CD8-positive, alpha-beta memory T cell (primary cell): ENCODE measurements around the gene NXT1. TPM values are rescaled to one million over a fixed set of nuclear protein-coding genes. Genes with fewer than 3 reads are reported as not detected.

Experiments used
- CTCF ChIA-PET: fragments of 350-600 bp; sonication (Branson Sonifier 250); formaldehyde crosslinking; loops from one replicate; lab custom pipeline; 2021; ENCODE audit warnings: antibody characterized with exemption; lab: Charles Lee
- POLR2A ChIA-PET: fragments of 350-600 bp; sonication (Branson Sonifier 250); formaldehyde crosslinking; loops from one replicate; lab custom pipeline; 2021; ENCODE audit warnings: antibody characterized with exemption; lab: Charles Lee
- DNase-seq, 5 donors: peaks; one replicate each; pipeline versions ENCODE4 v3.0.0 to v3.0.0-alpha.2; 2020 to 2022; ENCODE audit warnings: mixed read lengths in 1 of 5
- H3K27ac ChIP-seq: one replicate; pipeline ENCODE4 v1.7.0; 2013; ENCODE audit warnings: low read depth, mild to moderate bottlenecking, low read length, moderate library complexity
- H3K27me3 ChIP-seq: 2 replicates; pipeline ENCODE4 v1.7.0; 2013; ENCODE audit warnings: low read length, mild to moderate bottlenecking; ENCODE audit not compliant: insufficient read depth, poor library complexity, severe bottlenecking
- H3K36me3 ChIP-seq: 2 replicates; pipeline ENCODE4 v1.7.0; 2013; ENCODE audit warnings: mild to moderate bottlenecking, low read length, moderate library complexity; ENCODE audit not compliant: insufficient read depth
- H3K4me1 ChIP-seq: 2 replicates; pipeline ENCODE4 v1.7.0; 2013; ENCODE audit warnings: mild to moderate bottlenecking, low read length, moderate library complexity; ENCODE audit not compliant: insufficient read depth
- H3K4me3 ChIP-seq: 2 replicates; pipeline ENCODE4 v1.7.0; 2013; ENCODE audit warnings: mild to moderate bottlenecking, low read length
- H3K9me3 ChIP-seq: 2 replicates; pipeline ENCODE4 v1.7.0; 2013; ENCODE audit warnings: mild to moderate bottlenecking, low read length
- H3K27ac Mint-ChIP-seq, 8 donors: one replicate each; pipeline ENCODE4 v1.8.0; 2020 to 2021; ENCODE audit warnings: mixed read lengths in 8 of 8, mild to moderate bottlenecking in 6 of 8, inconsistent platforms in 3 of 8, moderate library complexity in 3 of 8
- H3K27me3 Mint-ChIP-seq, 2 donors: one replicate each; pipeline ENCODE4 v1.8.0; 2020 to 2021; ENCODE audit warnings: mixed read lengths in 2 of 2, mild to moderate bottlenecking in 1 of 2, moderate library complexity in 1 of 2
- H3K36me3 Mint-ChIP-seq, 3 donors: one replicate each; pipeline ENCODE4 v1.8.0; 2020 to 2021; ENCODE audit warnings: mixed read lengths in 3 of 3, inconsistent platforms in 1 of 3, mild to moderate bottlenecking in 1 of 3
- H3K4me1 Mint-ChIP-seq, 3 donors: one replicate each; pipeline ENCODE4 v1.8.0; 2020 to 2021; ENCODE audit warnings: mixed read lengths in 3 of 3, inconsistent platforms in 1 of 3, mild to moderate bottlenecking in 1 of 3
- H3K4me3 Mint-ChIP-seq, 7 donors: one replicate each; pipeline ENCODE4 v1.8.0; 2020 to 2021; ENCODE audit warnings: mixed read lengths in 7 of 7, mild to moderate bottlenecking in 6 of 7, moderate library complexity in 4 of 7, inconsistent platforms in 2 of 7
- H3K9me3 Mint-ChIP-seq, 5 donors: one replicate each; pipeline ENCODE4 v1.8.0; 2020 to 2022; ENCODE audit warnings: mixed read lengths in 5 of 5, mild to moderate bottlenecking in 3 of 5, moderate library complexity in 2 of 5, inconsistent platforms in 1 of 5
- polyA plus RNA-seq: library from polyadenylated mRNA; unstranded; fragments of 300-500 nt; fragmentation: Illumina TruSeq; gene quantifications from one replicate; pipeline ENCODE4 v1.2.3, GENCODE V29; 2021
- total RNA-seq, 2 experiments: library from RNA; stranded (reverse); gene quantifications; one replicate each; pipeline ENCODE4 v1.2.3, GENCODE V29; 2021

The NXT1 gene
- total and polyA plus RNA-seq, 3 experiments from 2014 or later = 48.9 to 65.0 (median 52.9) TPM

- H3K4me3 ChIP-seq = no peak overlapping the region
- no peaks in the 10 kb centered on the region for H3K4me1 ChIP-seq
- H3K9me3 ChIP-seq = no peaks in the 10 kb centered on the region
- Mint-ChIP-seq H3K36me3 (peaks cover 0 to 2% (median 0%) of the 10 kb centered on the region in 3 donors), H3K9me3 (no peaks in the 10 kb centered on the region), H3K27me3 (peaks cover 0 to 5% of the 10 kb centered on the region in 2 donors), H3K27ac (no peak overlapping the region), H3K4me1 (peaks cover 0 to 5% (median 0%) of the 10 kb centered on the region in 3 donors), H3K4me3 (no peak overlapping the region)
- ChIA-PET CTCF (interaction anchor here (1.3 to 1.5 kb wide), 2 partner anchors 10 to 17 kb away, joined by 3 to 4 read pairs; no protein-coding TSS in a partner anchor), POLR2A (no interaction called here)
- DNase-seq = no peak
- no peaks in the 10 kb centered on the region for H3K27me3 ChIP-seq
- no peaks in the 10 kb centered on the region for H3K36me3 ChIP-seq
- H3K27ac ChIP-seq = no peak overlapping the region
Measured at GRCh38 chr20:23332467-23332866, 18.1 kb upstream of the NXT1 start.

DNA sequence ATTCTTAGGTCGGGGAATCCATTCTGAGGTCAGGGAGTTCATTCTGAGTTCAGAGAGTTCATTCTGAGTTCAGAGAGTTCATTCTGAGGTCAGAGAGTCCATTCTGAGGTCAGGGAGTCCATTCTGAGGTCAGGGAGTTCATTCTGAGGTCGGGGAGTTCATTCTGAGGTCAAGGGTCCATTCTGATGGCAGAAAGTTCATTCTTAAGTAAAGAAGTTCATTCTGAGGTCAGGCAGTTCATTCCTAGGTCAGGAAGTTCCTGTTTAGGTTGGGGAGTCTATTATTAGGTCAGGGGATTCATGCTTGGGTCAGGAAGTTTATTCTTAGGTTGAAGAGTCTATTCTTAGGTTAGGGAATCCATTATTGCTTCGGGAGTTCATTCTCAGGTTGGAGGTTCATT, 16.5 kb upstream of the NXT1 start:
- Mint-ChIP-seq H3K4me1 (peaks cover 0 to 5% (median 0%) of the 10 kb centered on the region in 3 donors), H3K9me3 (no peaks in the 10 kb centered on the region), H3K36me3 (peaks cover 0 to 2% (median 0%) of the 10 kb centered on the region in 3 donors), H3K27me3 (peaks cover 1 to 7% of the 10 kb centered on the region in 2 donors), H3K27ac (no peak overlapping the region), H3K4me3 (no peak overlapping the region)
- ChIA-PET POLR2A (no interaction called here), CTCF (no interaction called here)
- H3K4me3 ChIP-seq = no peak overlapping the region
- H3K4me1 ChIP-seq = no peaks in the 10 kb centered on the region
- no peaks in the 10 kb centered on the region for H3K36me3 ChIP-seq
- no peak overlapping the region for H3K27ac ChIP-seq
- no peaks in the 10 kb centered on the region for H3K27me3 ChIP-seq
- H3K9me3 ChIP-seq = no peaks in the 10 kb centered on the region
- DNase-seq = no peak

- Mint-ChIP-seq H3K4me3 (no peak overlapping the region), H3K27me3 (peaks cover 4 to 13% of the 10 kb centered on the region in 2 donors), H3K9me3 (no peaks in the 10 kb centered on the region), H3K4me1 (peaks cover 0 to 5% (median 0%) of the 10 kb centered on the region in 3 donors), H3K27ac (no peak overlapping the region), H3K36me3 (no peaks in the 10 kb centered on the region)
- ChIA-PET POLR2A (no interaction called here), CTCF (no interaction called here)
- Histone ChIP-seq H3K9me3 (no peaks in the 10 kb centered on the region), H3K27ac (no peak overlapping the region), H3K27me3 (no peaks in the 10 kb centered on the region), H3K4me1 (no peaks in the 10 kb centered on the region), H3K4me3 (no peak overlapping the region), H3K36me3 (no peaks in the 10 kb centered on the region)
- DNase-seq = no peak
Measured at GRCh38 chr20:23335521-23335920, 15.1 kb upstream of the NXT1 start.

GRCh38 chr20:23336476-23336875, 14.1 kb upstream of the NXT1 start:
- no peak for DNase-seq
- Mint-ChIP-seq H3K4me1 (peaks cover 0 to 5% (median 0%) of the 10 kb centered on the region in 3 donors), H3K9me3 (no peaks in the 10 kb centered on the region), H3K4me3 (no peak overlapping the region), H3K27ac (no peak overlapping the region), H3K27me3 (peaks cover 4 to 14% of the 10 kb centered on the region in 2 donors), H3K36me3 (no peaks in the 10 kb centered on the region)
- Histone ChIP-seq H3K27me3 (no peaks in the 10 kb centered on the region), H3K36me3 (no peaks in the 10 kb centered on the region), H3K27ac (no peak overlapping the region), H3K4me1 (no peaks in the 10 kb centered on the region), H3K4me3 (no peak overlapping the region), H3K9me3 (no peaks in the 10 kb centered on the region)
- CTCF ChIA-PET = no interaction called here
- POLR2A ChIA-PET = no interaction called here

DNA sequence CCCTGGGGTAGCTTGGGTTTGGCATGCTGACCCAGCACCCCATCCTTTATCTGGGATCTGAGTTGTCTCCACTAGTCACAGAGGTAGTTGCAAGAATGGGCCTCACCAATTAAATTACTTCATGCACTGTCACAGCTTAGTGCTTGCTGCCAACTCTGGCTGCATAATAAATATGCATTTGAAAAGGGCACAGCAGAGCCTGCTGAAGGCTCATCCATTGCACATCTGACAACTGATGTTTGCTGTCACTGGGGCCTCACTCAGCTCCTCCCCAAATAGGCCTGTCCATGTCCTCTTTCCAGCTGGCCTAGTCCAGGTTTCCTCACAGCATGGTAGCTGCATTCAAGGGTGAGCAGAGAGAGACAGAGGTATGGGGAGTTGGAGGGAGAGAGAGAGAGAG, 13.3 kb upstream of the NXT1 start:
- H3K36me3 Mint-ChIP-seq = no peaks in the 10 kb centered on the region
- no peak overlapping the region for H3K4me3 Mint-ChIP-seq
- ChIA-PET POLR2A (no interaction called here), CTCF (no interaction called here)
- H3K36me3 ChIP-seq = no peaks in the 10 kb centered on the region
- H3K27me3 Mint-ChIP-seq = peaks cover 4 to 16% of the 10 kb centered on the region in 2 donors
- H3K4me3 ChIP-seq = no peak overlapping the region
- no peak overlapping the region for H3K27ac ChIP-seq
- no peak overlapping the region for H3K27ac Mint-ChIP-seq
- H3K4me1 ChIP-seq = no peaks in the 10 kb centered on the region
- H3K9me3 Mint-ChIP-seq = no peaks in the 10 kb centered on the region
- peaks cover 0 to 5% (median 0%) of the 10 kb centered on the region in 3 donors for H3K4me1 Mint-ChIP-seq
- H3K27me3 ChIP-seq = no peaks in the 10 kb centered on the region
- no peak for DNase-seq
- no peaks in the 10 kb centered on the region for H3K9me3 ChIP-seq

- Histone ChIP-seq H3K36me3 (no peaks in the 10 kb centered on the region), H3K4me3 (no peak overlapping the region), H3K27ac (no peak overlapping the region), H3K9me3 (no peaks in the 10 kb centered on the region), H3K27me3 (no peaks in the 10 kb centered on the region), H3K4me1 (no peaks in the 10 kb centered on the region)
- H3K27ac Mint-ChIP-seq = no peak overlapping the region
- peaks cover 4 to 10% of the 10 kb centered on the region in 2 donors for H3K27me3 Mint-ChIP-seq
- ChIA-PET CTCF (interaction anchor here (1.1 to 2.1 kb wide), 2 partner anchors 10 kb away, joined by 5 to 7 read pairs; partner anchors contain the start of gene NXT1), POLR2A (no interaction called here)
- no peak for DNase-seq
- H3K36me3 Mint-ChIP-seq = no peaks in the 10 kb centered on the region
- H3K9me3 Mint-ChIP-seq = no peaks in the 10 kb centered on the region
- H3K4me3 Mint-ChIP-seq = no peak overlapping the region
- H3K4me1 Mint-ChIP-seq = no peaks in the 10 kb centered on the region
Measured at GRCh38 chr20:23339986-23340385, 10.6 kb upstream of the NXT1 start.

GRCh38 chr20:23340524-23340923, 10.1 kb upstream of the NXT1 start:
- no peak overlapping the region for H3K27ac Mint-ChIP-seq
- no peak overlapping the region for H3K4me3 Mint-ChIP-seq
- peaks cover 4 to 10% of the 10 kb centered on the region in 2 donors for H3K27me3 Mint-ChIP-seq
- no peaks in the 10 kb centered on the region for H3K9me3 Mint-ChIP-seq
- POLR2A ChIA-PET = no interaction called here
- Histone ChIP-seq H3K9me3 (no peaks in the 10 kb centered on the region), H3K36me3 (no peaks in the 10 kb centered on the region), H3K4me3 (no peak overlapping the region), H3K27ac (no peak overlapping the region), H3K4me1 (no peaks in the 10 kb centered on the region), H3K27me3 (no peaks in the 10 kb centered on the region)
- no peaks in the 10 kb centered on the region for H3K4me1 Mint-ChIP-seq
- no peaks in the 10 kb centered on the region for H3K36me3 Mint-ChIP-seq
- no peak for DNase-seq
- CTCF ChIA-PET = interaction anchor here (2.1 kb wide), 1 partner anchor 10 kb away, joined by 7 read pairs; the partner anchor contains the start of gene NXT1

DNA sequence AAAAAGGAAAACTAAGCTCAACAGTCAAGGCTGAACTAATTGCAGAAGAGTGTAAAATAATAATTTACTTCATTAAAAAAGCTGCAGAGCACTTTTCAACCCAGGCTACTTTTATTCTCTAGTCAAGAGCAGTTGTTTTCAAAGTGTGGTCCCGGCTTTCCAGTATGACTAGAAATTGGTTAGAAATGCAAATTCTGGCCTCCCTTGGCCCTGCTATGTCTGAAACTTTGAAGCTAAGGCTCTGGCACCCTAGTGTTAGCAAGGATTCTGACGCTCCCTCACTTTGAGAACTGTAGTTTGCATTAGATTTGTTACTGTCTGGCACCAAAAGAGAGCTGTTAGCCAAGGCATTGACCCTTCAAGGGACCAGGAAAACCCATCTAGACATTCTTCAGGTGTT, 9.5 kb upstream of the NXT1 start:
- ChIA-PET POLR2A (no interaction called here), CTCF (interaction anchor here (2.1 kb wide), 1 partner anchor 9 kb away, joined by 7 read pairs; the partner anchor contains the start of gene NXT1)
- H3K27me3 Mint-ChIP-seq = peaks cover 4 to 10% of the 10 kb centered on the region in 2 donors

More for the DNA sequence above, 9.5 kb upstream of the NXT1 start:
- Mint-ChIP-seq H3K36me3 (no peaks in the 10 kb centered on the region), H3K27ac (no peak overlapping the region), H3K9me3 (no peaks in the 10 kb centered on the region), H3K4me3 (no peak overlapping the region), H3K4me1 (no peaks in the 10 kb centered on the region)
- Histone ChIP-seq H3K4me3 (no peak overlapping the region), H3K27ac (no peak overlapping the region), H3K9me3 (no peaks in the 10 kb centered on the region), H3K36me3 (no peaks in the 10 kb centered on the region), H3K4me1 (no peaks in the 10 kb centered on the region), H3K27me3 (no peaks in the 10 kb centered on the region)
- DNase-seq = no peak
